H1 (cell line): ENCODE measurements around the gene CTDP1.

ENCODE experiments used
- CBX8 ChIP-seq: fragments of 300-800, 300-1000 bp; sonication (generic); IDR thresholded peaks from 2 replicates; pipeline ENCODE4 v1.7.1; 2016; ENCODE audit warnings: low read depth, low read length, borderline replicate concordance
- CTCF ChIP-seq, 3 experiments: IDR thresholded peaks; 1 replicate in 2 of 3; 2 replicates in 1 of 3; pipeline versions ENCODE4 v1.5.1 to v1.6.1; 2011; ENCODE audit warnings: low read length in 3 of 3, mild to moderate bottlenecking in 3 of 3, inconsistent platforms in 2 of 3, low read depth in 1 of 3, moderate library complexity in 1 of 3; ENCODE audit not compliant: insufficient read depth in 1 of 3; ENCODE audit errors: control extremely low read depth in 1 of 3
- E2F6 ChIP-seq: IDR thresholded peaks from 2 replicates; pipeline ENCODE4 v1.6.1; 2012; ENCODE audit warnings: inconsistent platforms
- GTF2F1 ChIP-seq: IDR thresholded peaks from 2 replicates; pipeline ENCODE4 v1.6.1; 2012; ENCODE audit warnings: low read depth, low read length, improper control_type of control experiment, borderline replicate concordance
- RAD21 ChIP-seq, 2 experiments: IDR thresholded peaks in 1 of 2; conservative IDR thresholded peaks in 1 of 2; 2 replicates each; pipeline ENCODE4 v1.6.1; 2011; ENCODE audit warnings: low read depth in 2 of 2, low read length in 2 of 2, improper control_type of control experiment in 1 of 2, inconsistent platforms in 1 of 2, mild to moderate bottlenecking in 1 of 2, moderate library complexity in 1 of 2
- TAF7 ChIP-seq: optimal IDR thresholded peaks from 2 replicates; pipeline ENCODE3; 2011; ENCODE audit warnings: low read depth, mild to moderate bottlenecking, inconsistent platforms, low read length, moderate library complexity, borderline replicate concordance
- USF2 ChIP-seq: IDR thresholded peaks from 2 replicates; pipeline ENCODE4 v1.6.1; 2011; ENCODE audit warnings: low read length, improper control_type of control experiment
- TF ChIP-seq, protein P1 (sequence below): IDR thresholded peaks from 2 replicates; pipeline ENCODE4 v1.6.1; 2012; ENCODE audit warnings: inconsistent platforms

DNA sequence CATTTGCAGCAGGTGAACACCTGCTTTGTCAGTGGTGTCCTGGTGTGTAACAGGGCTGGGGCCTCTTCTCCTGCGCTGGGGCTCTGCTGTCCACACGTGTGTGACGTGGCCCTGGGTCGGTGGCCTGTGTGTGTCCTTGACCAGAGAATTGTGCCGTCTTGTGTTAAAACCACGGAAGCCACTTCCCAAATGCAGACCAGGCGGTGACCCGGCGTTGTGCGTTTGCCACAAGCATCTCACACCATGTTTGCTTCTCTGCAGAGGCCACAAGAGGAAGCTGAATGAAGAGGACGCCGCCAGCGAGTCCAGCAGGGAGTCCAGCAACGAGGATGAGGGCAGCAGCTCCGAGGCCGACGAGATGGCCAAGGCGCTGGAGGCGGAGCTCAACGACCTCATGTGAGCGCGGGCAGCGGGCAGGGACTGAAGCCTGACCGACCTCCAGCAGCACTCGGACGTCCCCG is 73.8 kb downstream of the CTDP1 start:
- no peak for TF ChIP-seq CTCF (IDR thresholded peaks at IDR 0.05; ENCODE audit: control extremely low read depth in 1 of 3, insufficient read depth in 1 of 3, low read depth in 1 of 3, low read length in 3 of 3)
- TF ChIP-seq GTF2F1 = no peak
- no peak for TF ChIP-seq CBX8
- no peak for TF ChIP-seq RAD21 (IDR thresholded peaks at IDR 0.05 in 1 of 2, conservative IDR thresholded peaks at IDR 0.05 in 1 of 2; ENCODE audit: low read depth in 2 of 2, low read length in 2 of 2)
- no peak for TF ChIP-seq E2F6
- no peak for TF ChIP-seq TAF7
- TF ChIP-seq, protein P1, sequence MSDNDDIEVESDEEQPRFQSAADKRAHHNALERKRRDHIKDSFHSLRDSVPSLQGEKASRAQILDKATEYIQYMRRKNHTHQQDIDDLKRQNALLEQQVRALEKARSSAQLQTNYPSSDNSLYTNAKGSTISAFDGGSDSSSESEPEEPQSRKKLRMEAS = no peak
- no peak for TF ChIP-seq USF2
